ENCODE results near the gene TRAPPC11. TPM values are rescaled to one million over a fixed set of nuclear protein-coding genes. Genes with fewer than 3 reads are reported as not detected.
"Not testable (repeated sequence)": the region's sequence is repeated elsewhere in the genome, so short reads cannot be mapped to it uniquely, and the experiment has no call there.

TRAPPC11 gene
- total RNA-seq, 1 donor from 2014 or later = 40.3 TPM

DNA sequence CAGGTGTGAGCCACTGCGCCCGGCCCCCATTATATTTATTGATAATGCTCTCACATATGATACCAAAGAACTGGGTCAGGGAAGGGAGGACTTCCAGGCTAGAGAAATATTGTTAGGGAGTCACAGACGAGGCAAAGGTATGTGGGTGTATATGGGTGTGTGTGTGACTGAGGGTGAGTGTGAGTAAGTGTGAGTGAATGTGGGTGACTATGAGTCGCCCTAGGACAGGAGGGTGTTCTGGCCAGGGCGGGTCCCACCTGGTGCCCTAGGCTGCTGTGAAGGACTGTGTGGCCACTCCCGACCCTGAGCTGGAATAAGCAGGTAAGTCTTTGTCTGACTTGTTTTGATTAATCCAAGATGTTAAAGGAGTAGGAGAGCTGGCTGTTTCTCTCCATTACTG, 34.5 kb upstream of the TRAPPC11 start:
- Histone ChIP-seq H3K36me3 (no peaks in the 10 kb centered on the region), H3K27ac (no peak overlapping the region), H3K9me3 (no peaks in the 10 kb centered on the region), H3K27me3 (no peaks in the 10 kb centered on the region), H3K4me1 (no peaks in the 10 kb centered on the region), H3K4me3 (no peak overlapping the region)
- no peak for DNase-seq (ENCODE audit: extremely low spot score in 2 of 2)
- intact Hi-C loops (cut with DNase I) = no loop called here
- TF ChIP-seq, protein P1, sequence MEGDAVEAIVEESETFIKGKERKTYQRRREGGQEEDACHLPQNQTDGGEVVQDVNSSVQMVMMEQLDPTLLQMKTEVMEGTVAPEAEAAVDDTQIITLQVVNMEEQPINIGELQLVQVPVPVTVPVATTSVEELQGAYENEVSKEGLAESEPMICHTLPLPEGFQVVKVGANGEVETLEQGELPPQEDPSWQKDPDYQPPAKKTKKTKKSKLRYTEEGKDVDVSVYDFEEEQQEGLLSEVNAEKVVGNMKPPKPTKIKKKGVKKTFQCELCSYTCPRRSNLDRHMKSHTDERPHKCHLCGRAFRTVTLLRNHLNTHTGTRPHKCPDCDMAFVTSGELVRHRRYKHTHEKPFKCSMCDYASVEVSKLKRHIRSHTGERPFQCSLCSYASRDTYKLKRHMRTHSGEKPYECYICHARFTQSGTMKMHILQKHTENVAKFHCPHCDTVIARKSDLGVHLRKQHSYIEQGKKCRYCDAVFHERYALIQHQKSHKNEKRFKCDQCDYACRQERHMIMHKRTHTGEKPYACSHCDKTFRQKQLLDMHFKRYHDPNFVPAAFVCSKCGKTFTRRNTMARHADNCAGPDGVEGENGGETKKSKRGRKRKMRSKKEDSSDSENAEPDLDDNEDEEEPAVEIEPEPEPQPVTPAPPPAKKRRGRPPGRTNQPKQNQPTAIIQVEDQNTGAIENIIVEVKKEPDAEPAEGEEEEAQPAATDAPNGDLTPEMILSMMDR (IDR thresholded peaks at IDR 0.05) = no peak
- TF ChIP-seq POLR2AphosphoS5 (IDR thresholded peaks at IDR 0.05; ENCODE audit: insufficient read depth in 1 of 2, low read depth in 1 of 2) (no peak), POLR2A (IDR thresholded peaks at IDR 0.05) (no peak)

DNA sequence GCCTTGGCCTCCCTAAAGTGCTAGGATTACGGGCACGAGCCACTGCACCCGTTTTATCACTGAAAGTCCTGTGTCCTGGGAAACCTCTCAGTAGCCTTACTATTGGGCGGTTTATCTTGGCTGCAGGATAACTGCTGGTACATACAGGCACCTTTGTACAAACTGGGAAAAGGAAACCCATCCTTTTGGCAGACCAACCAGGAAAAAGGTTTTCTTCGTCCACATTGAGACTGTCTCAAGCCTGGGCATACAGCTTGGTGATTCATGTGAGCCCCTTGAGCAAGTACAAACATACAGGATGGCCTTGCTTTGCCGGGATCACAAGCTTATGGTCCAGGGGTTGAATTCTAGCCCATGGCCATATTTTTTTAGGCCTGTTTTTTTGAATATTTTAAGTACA, 32.9 kb upstream of the TRAPPC11 start:
- no peak overlapping the region for H3K4me3 ChIP-seq
- no peak for TF ChIP-seq POLR2AphosphoS5 (IDR thresholded peaks at IDR 0.05; ENCODE audit: insufficient read depth in 1 of 2, low read depth in 1 of 2)
- TF ChIP-seq, protein P1 (IDR thresholded peaks at IDR 0.05) = no peak
- no peak for TF ChIP-seq POLR2A (IDR thresholded peaks at IDR 0.05)
- intact Hi-C loops (cut with DNase I) = no loop called here
- no peak for DNase-seq (ENCODE audit: extremely low spot score in 2 of 2)
- no peaks in the 10 kb centered on the region for H3K4me1 ChIP-seq
- no peaks in the 10 kb centered on the region for H3K27me3 ChIP-seq
- no peak overlapping the region for H3K27ac ChIP-seq
- no peaks in the 10 kb centered on the region for H3K36me3 ChIP-seq
- H3K9me3 ChIP-seq = no peaks in the 10 kb centered on the region

DNA sequence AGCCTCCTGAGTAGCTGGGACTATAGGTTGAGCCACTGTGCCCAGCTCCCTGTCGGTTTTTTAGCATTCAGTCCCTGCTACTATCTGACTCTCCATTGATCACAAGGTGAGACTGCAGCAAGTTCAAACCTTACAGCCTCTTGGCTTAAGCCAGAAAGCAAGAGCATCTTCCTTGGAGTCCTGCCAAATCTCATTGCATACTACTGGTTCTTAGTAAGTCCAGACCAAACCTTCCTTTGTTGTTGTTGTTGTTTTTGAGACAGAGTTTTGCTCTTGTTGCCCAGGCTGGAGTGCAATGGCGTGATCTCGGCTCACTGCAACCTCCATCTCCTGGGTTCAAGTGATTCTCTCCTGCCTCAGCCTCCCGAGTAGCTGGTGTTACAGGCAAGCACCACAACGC, 31.8 kb upstream of the TRAPPC11 start:
- H3K9me3 ChIP-seq; DNase-seq (ENCODE audit: extremely low spot score in 2 of 2); H3K36me3 ChIP-seq; H3K4me1 ChIP-seq; H3K27ac ChIP-seq; H3K27me3 ChIP-seq; H3K4me3 ChIP-seq; intact Hi-C loops (cut with DNase I): not testable (repeated sequence)

DNA sequence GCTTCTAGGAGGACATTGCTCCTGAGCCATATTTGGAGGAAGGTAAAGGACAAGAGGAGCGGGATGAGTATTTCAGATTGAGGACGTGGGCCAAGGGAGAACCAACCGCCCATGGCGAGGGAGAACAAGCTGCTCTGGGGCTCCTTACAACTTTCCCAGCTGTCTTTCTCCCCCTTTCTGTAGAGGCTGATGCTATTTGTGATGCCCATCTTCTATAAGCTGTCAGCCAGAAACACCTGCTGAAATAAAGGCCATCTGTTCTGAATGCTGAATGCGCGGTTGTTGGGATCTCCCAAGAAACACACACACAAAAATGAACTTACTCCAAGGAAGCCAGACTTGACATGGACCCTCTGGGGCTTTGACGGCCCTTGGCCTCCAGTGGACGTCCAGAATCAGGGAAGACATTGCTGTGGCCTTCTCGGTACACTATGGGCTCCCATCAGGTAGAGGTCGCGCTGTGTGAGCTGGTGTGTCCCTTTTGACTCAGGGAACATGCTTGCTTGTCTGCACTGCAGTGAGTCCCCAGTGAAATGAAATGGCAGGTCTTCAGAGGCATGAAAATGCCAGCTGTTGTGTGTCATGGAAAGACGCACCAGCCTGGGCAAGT, 31.0 kb upstream of the TRAPPC11 start:
- Histone ChIP-seq H3K9me3 (no peaks in the 10 kb centered on the region), H3K27me3 (no peaks in the 10 kb centered on the region), H3K4me3 (no peak overlapping the region), H3K27ac (no peak overlapping the region), H3K36me3 (no peaks in the 10 kb centered on the region), H3K4me1 (no peaks in the 10 kb centered on the region)
- intact Hi-C loops (cut with DNase I) = no loop called here
- peak in 1 of 2 donors; percentile 69 for DNase-seq (ENCODE audit: extremely low spot score in 2 of 2)
- no peak for TF ChIP-seq POLR2AphosphoS5 (IDR thresholded peaks at IDR 0.05; ENCODE audit: insufficient read depth in 1 of 2, low read depth in 1 of 2)
- TF ChIP-seq, protein P1 (IDR thresholded peaks at IDR 0.05) = no peak

DNA sequence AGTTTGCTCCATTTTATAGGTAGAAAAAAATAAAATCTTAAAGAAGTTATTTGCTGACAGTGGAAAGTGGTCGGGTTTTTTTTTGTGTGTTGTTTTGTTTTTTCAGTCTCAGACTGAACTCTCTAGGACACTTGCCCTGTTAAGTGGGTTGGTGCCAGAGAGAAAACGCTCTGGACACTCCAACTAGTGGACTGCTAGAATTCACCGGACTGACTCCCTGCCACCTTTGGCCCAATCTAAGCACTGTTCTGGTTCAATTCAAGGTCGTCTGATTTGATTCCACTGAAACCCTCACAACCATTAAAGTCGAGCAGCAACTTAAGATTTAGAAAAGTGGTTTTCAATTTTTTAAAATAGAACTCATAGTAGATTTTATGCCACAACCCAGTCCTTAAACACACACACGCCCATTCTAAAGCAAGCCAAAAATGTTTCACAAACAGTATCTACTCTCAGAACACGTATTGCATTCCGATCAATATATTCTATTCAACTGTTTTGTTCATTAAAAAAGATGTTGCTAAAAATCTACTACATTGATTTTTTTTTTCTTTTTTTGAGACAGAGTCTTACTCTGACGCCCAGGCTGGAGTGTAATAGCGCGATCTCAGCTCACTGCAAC, 27.4 kb upstream of the TRAPPC11 start:
- no peaks in the 10 kb centered on the region for H3K9me3 ChIP-seq
- H3K4me3 ChIP-seq = no peak overlapping the region
- H3K4me1 ChIP-seq = no peaks in the 10 kb centered on the region
- no peak overlapping the region for H3K27ac ChIP-seq
- TF ChIP-seq POLR2A (IDR thresholded peaks at IDR 0.05) = no peak
- TF ChIP-seq, protein P1 (IDR thresholded peaks at IDR 0.05) = no peak
- no peak for TF ChIP-seq POLR2AphosphoS5 (IDR thresholded peaks at IDR 0.05; ENCODE audit: insufficient read depth in 1 of 2, low read depth in 1 of 2)
- H3K36me3 ChIP-seq = no peaks in the 10 kb centered on the region
- no peaks in the 10 kb centered on the region for H3K27me3 ChIP-seq
- peak in 1 of 2 donors; percentile 13 for DNase-seq (ENCODE audit: extremely low spot score in 2 of 2)
- intact Hi-C loops (cut with DNase I) = no loop called here
